ENCODE data around the gene GRAMD4.

The GRAMD4 gene

DNA sequence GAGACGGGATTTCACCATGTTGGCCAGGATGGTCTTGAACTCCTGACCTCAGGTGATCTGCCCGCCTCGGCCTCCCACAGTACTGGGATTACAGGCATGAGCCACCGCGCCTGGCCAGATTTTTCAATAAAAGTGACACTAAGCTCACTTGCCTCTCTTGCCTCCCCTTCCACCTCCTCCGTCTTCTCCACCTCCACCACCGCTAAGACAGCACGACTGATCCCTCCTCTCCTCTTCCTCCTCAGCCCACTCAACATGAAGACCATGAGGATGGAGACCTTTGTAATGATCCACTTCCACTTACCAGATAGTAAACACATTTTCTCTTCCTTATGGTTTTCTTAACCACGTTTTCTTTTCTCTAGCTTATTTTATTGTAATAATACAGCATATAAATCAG is 103.7 kb downstream of the GRAMD4 start:
- no peak for DNase-seq (ENCODE audit: low read depth)

GRCh38 chr22:46725096-46725495 is 104.9 kb downstream of the GRAMD4 start:
- no peak for DNase-seq (ENCODE audit: low read depth)

DNA sequence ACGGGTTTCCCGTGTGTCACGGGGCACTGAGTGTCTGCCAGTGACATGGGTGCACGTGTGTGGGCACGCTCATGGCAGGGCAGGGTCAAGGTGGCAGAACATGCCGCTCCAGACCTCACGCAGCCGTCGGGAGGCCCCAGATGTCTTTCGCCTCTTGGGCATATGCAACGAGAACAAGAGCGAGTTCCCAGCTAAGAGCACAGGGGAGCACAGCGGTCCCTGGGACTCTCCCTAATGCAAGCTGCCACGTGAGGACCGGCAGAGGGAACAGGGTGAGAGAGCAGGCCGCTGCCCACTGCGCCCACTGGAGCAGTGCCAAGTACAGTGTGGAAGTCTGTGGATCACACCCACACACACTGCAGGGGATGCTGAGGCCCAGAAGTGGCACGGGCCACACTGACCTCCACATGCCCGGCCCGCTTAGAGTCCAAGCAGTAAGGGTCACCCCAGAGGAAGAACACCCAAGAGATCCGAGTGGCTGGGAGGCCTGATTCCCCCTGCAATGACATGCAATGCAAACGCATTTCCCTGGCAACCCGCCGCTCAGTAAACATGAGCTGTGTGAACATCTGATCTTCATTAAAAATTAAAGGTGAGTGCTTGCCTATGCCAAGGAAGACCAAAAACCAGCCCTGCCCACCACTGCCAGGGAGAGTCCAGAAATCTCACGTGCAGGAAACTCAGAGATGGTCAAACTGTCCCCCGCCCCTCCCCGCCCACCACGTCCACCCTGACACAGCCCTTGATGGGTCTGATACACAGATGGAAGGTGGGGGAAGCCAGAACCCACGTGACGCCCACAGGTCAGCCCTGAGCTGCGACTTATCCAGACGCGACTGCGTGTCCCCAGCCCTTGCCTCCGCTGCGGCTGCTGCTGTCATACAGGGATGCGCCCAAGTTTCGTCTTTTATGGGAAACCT is 106.1 kb downstream of the GRAMD4 start:
- no peak for DNase-seq (ENCODE audit: low read depth)

- no peak for DNase-seq (ENCODE audit: low read depth)
Observed at GRCh38 chr22:46726986-46727317, 106.8 kb downstream of the GRAMD4 start.

DNA sequence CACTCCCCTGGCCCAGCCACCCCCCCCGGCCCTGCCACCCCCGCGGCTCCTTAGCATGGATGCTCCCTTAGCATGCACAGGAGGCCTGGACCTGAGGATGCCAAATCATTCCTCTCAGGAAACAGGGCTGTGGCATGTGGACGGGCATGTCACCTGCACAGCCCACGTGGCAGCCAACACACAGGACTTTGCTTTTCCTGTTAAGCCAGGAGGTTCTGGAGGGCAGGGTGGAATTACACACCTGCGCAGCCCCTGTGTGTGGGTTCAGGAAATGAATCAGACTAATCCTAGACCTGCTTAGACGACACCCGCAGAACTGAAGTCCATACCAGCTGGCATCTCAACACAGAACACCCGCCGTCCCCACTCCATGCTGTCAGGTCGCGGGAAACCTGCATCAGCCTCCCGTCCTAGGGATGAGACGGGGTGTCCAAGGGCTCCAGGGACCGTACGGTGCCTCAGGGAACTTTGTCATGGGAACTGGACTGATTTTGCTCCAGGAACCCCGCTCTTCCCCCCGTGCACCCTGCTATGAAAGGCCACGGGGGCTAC is 107.7 kb downstream of the GRAMD4 start:
- no peak for DNase-seq (ENCODE audit: low read depth)

DNA sequence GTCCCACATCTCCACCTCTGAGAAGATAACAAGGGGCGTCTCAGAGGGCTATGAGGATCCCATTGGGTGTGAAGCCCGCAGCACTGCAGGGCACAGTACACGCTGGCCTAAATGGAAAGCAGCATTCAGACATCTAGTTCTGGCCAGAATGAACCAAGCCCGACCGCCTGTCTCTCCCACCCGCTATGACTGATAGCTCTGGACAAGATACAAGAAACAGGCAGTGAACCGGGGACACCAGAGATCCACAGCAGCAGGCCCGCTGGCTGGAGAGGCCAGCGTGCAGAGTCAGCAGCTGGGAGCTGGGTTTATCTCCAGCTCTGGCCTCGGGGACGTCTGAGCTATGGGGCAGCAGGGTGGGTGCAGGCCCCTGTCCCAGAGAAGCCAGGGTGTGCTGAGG is 108.3 kb downstream of the GRAMD4 start:
- no peak for DNase-seq (ENCODE audit: low read depth)

Data from stimulated activated CD8-positive, alpha-beta memory T cell treated with anti-CD3 and anti-CD28 coated beads, Interleukin-4, amount 100 ng/mL, for 24 hours (primary cell).